ENCODE results near the gene NUSAP1. TPM values are rescaled to one million over a fixed set of nuclear protein-coding genes. Genes with fewer than 3 reads are reported as not detected.
A peak's percentile ranks its signal among the peaks of the same experiment; 100 is the strongest.

Gene NUSAP1
- total RNA-seq, 6 experiments from 2014 or later, result 2.2 to 9.3 (median 5.0) TPM

DNA sequence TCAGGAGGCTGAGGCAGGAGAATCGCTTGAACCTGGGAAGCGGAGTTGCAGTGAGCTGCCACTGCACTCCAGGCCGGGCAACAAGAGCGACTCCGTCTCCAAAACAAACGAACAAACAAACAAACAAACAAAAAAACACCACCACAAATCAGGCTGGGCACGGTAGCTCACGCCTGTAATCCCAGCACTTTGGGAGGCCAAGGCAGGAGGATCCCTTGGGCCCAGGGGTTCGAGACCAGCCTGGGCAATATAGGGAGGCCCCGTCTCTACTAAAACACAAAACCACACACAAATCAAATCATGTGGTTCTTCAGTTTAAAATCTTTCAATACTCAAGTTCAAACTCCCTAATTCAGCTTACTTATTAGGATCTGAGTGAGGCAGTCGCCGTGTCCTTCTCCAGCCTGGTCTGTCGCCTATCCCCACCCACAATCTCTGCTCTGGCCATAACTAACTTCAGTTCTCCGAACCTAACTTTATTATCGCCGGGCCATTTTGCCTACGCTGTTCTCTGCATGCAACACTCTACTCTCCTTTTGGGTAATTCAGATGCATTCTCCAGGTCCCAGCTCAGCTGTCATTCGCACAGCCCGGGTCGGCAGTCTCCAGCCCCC is 83.6 kb downstream of the NUSAP1 start:
- H3K4me3 ChIP-seq, result peak overlapping the region; percentile 92 to 98 (median 96)
- H3K27ac ChIP-seq, result peak overlapping the region; percentile 62 to 74 (median 63)
- intact Hi-C loops (cut with DNase I), result no loop called here
- no peaks in the 10 kb centered on the region for H3K27me3 ChIP-seq
- TF ChIP-seq, protein P1, sequence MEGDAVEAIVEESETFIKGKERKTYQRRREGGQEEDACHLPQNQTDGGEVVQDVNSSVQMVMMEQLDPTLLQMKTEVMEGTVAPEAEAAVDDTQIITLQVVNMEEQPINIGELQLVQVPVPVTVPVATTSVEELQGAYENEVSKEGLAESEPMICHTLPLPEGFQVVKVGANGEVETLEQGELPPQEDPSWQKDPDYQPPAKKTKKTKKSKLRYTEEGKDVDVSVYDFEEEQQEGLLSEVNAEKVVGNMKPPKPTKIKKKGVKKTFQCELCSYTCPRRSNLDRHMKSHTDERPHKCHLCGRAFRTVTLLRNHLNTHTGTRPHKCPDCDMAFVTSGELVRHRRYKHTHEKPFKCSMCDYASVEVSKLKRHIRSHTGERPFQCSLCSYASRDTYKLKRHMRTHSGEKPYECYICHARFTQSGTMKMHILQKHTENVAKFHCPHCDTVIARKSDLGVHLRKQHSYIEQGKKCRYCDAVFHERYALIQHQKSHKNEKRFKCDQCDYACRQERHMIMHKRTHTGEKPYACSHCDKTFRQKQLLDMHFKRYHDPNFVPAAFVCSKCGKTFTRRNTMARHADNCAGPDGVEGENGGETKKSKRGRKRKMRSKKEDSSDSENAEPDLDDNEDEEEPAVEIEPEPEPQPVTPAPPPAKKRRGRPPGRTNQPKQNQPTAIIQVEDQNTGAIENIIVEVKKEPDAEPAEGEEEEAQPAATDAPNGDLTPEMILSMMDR (IDR thresholded peaks at IDR 0.05), result no peak
- no peak for TF ChIP-seq POLR2A (IDR thresholded peaks at IDR 0.05)
- peaks cover 0 to 15% (median 5%) of the 10 kb centered on the region in 4 donors for H3K4me1 ChIP-seq
- H3K9me3 ChIP-seq, result no peaks in the 10 kb centered on the region
- DNase-seq (no peak), ATAC-seq (peak; percentile 24 to 43 (median 35))
- WGBS (ENCODE audit: insufficient coverage, low coverage, low lambda C conversion rate, missing lambda C conversion rate), result 23% methylated on average over 18 of the region's 20 CpGs
- no peaks in the 10 kb centered on the region for H3K36me3 ChIP-seq

- intact Hi-C loops (cut with DNase I), result no loop called here
- Histone ChIP-seq H3K4me1 (peaks cover 0 to 15% (median 5%) of the 10 kb centered on the region in 4 donors), H3K9me3 (no peaks in the 10 kb centered on the region), H3K27me3 (no peaks in the 10 kb centered on the region), H3K27ac (peak within 1 kb of the TSS; percentile 62 to 74 (median 63)), H3K36me3 (no peaks in the 10 kb centered on the region), H3K4me3 (peak within 1 kb of the TSS; percentile 92 to 98 (median 96))
- 2% methylated on average over 12 of the region's 74 CpGs for WGBS (ENCODE audit: insufficient coverage, low coverage, low lambda C conversion rate, missing lambda C conversion rate)
- ATAC-seq, result peak; percentile 97 to 99 (median 98)
- DNase-seq, result peak; percentile 96 to 98 (median 96)
- TF ChIP-seq, protein P1 (IDR thresholded peaks at IDR 0.05), result no peak
- TF ChIP-seq POLR2A (IDR thresholded peaks at IDR 0.05), result peak; percentile 83
These were observed 84.2 kb downstream of the NUSAP1 start, which contains the start of gene RTF1 for GRCh38 chr15:41416742-41417417. TSS of gene RTF1 (plus strand) at chr15:41417095. CDS start at chr15:41417116, 21 bp downstream.

GRCh38 chr15:41417418-41418195 is 84.9 kb downstream of the NUSAP1 start:
- WGBS (ENCODE audit: insufficient coverage, low coverage, low lambda C conversion rate, missing lambda C conversion rate), result under 1% methylated on average over 24 of the region's 37 CpGs
- Histone ChIP-seq H3K4me1 (peaks cover 0 to 15% (median 5%) of the 10 kb centered on the region in 4 donors), H3K4me3 (peak overlapping the region; percentile 92 to 98 (median 96)), H3K36me3 (no peaks in the 10 kb centered on the region), H3K27ac (peak overlapping the region; percentile 2 to 74 (median 47)), H3K9me3 (no peaks in the 10 kb centered on the region), H3K27me3 (no peaks in the 10 kb centered on the region)
- intact Hi-C loops (cut with DNase I), result no loop called here
- ATAC-seq (peak; percentile 37 to 56 (median 51)), DNase-seq (peak; percentile 48 to 66 (median 57))
- TF ChIP-seq, protein P1 (IDR thresholded peaks at IDR 0.05), result no peak
- TF ChIP-seq POLR2A (IDR thresholded peaks at IDR 0.05), result no peak

DNA sequence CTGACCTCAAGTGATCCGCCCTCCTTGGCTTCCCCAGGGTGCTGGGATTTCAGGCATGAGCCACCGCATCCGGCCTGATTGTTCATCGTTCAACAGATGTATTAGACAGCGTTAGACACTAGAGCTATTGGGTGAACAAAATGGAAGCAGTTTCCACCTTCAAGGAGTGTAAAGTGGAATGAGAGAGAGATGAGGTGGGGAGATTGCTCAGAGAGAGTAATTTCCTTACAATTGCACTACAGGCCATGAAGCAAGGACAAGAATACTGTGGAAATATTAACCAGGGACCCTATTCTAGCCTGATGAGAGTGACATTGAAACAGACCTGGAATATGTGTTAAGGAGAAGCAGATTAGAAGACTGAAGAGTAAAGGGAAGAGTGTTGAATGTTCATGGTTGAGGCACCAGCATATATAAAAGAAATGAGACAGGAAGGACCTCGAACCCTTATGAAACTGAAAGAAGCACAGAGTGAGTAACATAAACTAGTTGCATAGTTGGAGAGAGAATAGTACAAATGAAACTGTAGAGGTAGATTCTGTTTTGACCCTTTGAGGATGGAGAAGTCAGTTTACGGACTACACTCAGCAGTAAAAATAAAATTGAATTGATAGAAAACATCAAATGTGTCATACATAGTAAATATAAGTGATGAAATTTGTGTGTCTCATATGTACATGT is 91.4 kb downstream of the NUSAP1 start:
- 89% methylated on average over 7 of the region's 7 CpGs for WGBS (ENCODE audit: insufficient coverage, low coverage, low lambda C conversion rate, missing lambda C conversion rate)
- DNase-seq (no peak), ATAC-seq (no peak)
- Histone ChIP-seq H3K27ac (no peak overlapping the region), H3K4me3 (no peak overlapping the region), H3K27me3 (no peaks in the 10 kb centered on the region), H3K36me3 (no peaks in the 10 kb centered on the region), H3K9me3 (no peaks in the 10 kb centered on the region), H3K4me1 (peaks cover 0 to 5% (median 0%) of the 10 kb centered on the region in 4 donors)
- TF ChIP-seq POLR2A (IDR thresholded peaks at IDR 0.05), result no peak
- TF ChIP-seq, protein P1 (IDR thresholded peaks at IDR 0.05), result no peak
- intact Hi-C loops (cut with DNase I), result no loop called here
